ENCODE data around the gene ASAH2. TPM values are rescaled to one million over a fixed set of nuclear protein-coding genes. Genes with fewer than 3 reads are reported as not detected.

Gene ASAH2
- total RNA-seq = 0.86 and 0.98 TPM in 2 replicates

DNA sequence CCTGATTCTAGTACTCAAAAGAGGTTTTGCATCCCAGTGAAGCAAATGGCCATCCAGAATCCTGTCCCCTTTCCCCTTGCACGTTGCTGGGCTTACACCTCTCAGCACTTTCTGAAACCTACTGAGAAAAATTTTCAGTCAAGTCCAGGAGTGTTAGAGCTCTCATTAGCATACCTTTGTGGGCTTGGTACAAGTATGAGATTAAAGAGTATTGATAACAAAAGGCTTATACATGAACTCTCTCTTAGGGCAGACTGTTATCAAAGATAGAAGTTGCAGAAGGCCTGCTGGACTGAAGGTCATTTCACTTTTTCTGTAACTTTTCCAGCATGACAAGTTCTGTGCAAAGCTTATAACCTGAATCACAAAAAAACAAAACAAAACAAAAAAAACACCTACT, at the start of gene ASAH2:
Gene ASAH2, minus strand, starts transcription at position 123 of the 400 bp plus-strand sequence. CDS start 2,906 bp downstream, outside the sequence.

Other genes starting within 250 kb of the ASAH2 start
- gene WASHC2A, start 183.6 kb downstream of the ASAH2 start, total RNA-seq = 45.7 and 51.5 TPM in 2 replicates